HL-60/S4 treated with retinoic acid at 250 ng/mL for 4 days and 3 days (cell line): ENCODE measurements around the gene MYO5C.

ENCODE experiments used
- in situ Hi-C: fragments of 300-500 bp; cut with MboI; formaldehyde crosslinking; loops from 2 replicates; pipeline ENCODE4 v1.7.0; 2022; ENCODE audit warnings: low sequenced_read_pairs

The MYO5C gene

DNA sequence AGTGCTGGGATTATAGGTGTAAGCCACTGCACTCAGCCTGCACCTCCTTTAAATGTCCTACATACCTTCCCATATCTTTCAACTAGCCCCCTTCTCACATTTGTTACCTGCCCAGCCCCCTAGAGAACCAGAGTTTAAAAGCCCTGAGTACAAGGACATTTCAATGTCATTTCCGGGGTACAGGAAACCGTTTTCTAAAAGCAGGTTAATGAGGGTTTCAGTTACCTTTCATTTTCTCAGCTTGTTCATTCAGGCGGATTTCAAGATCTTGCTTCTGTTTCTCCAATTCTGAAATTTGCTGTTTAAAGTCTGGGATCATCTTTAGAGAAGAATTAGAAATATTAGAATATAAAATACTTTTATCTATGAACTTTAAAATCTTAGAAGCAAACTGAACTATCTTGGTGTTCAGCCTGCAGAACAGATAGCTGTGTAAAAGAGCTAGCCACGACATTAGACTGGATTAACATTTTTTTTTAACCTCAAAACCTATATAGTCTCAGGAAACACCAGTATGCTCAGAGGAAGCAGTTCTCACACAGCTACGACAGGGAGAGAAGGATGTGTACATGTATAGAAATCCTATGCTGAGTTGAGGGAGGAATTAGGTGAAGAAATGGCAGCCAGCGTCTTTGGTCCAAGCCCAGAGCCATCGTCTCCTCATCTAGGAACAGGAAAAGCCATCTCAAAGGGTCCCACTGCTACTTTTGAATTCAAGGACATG, 74.5 kb downstream of the MYO5C start:
- in situ Hi-C loops: no loop called here

DNA sequence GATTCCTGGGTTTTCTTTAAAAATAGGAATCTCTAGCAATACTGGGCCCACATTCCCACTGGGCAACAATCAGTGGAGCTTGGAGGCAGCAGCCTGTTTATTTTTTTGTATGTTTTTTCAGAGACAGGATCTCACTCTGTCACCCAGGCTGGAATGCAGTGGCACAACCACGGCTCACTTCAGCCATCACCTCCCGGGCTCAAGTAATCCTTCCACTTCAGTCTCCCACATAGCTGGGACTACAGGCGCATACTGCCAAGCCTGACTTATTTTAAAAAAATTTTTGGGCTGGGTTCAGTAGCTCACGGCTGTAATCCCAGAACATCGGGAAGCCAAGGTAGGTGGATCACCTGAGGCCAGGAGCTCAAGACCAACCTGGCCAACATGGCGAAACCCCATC, 75.4 kb downstream of the MYO5C start:
- in situ Hi-C loops: no loop called here

DNA sequence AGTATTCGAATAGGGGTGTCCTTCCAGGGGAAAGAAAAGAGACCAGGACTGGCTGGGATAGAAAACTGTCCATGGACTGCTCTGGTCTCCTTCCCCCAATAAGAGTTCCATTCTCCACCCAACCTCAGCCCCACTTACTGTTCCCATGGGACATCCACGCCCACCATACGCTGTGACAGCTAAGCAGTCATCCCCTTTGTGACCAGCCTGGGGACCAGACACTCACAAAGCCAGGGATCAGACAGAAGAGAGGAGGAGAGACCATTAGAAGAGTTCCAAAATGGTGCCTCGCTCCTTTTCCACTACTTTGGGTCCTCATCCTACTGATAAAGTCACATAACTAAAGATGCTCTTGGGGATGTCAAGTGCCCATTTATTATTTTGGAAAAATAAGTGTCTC, 76.8 kb downstream of the MYO5C start:
- in situ Hi-C loops: no loop called here

DNA sequence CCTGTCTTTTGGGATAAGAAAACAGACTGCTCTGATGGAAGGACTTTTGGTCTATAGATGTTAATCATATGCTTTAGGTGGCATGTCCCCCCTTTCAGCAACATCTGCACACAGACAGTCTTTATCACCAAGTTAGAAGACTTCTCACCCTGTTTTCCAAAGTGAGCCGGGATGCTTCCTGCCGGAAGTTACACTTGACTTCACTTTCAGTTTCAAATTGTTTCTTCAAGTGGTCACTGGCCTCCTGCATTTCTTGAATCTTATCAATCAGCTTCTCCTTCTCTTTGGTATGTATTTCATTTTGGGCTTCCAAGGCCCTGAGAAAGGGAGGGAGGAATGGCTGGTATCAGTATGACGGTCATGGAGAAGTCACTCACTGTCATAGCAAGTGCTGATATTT, 77.2 kb downstream of the MYO5C start:
- in situ Hi-C loops: no loop called here

DNA sequence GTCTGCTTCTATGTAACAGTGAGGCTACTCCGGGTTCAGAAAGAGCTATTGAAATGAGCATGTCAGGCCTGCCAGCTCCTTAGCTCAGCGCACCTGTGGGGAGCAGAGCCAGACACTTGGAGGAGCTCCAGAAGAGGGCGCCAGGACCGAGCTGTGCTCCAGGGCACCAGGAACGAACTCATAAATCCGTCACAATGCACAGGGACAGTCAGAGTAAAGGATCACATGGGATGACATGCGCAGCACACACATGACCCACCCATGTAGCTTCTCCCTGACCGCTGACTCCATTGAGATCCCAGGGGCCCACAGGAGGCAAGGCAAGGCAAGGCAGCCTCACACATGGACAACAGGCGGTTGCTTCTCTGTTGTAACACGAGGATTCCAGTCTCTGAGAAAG, 78.4 kb downstream of the MYO5C start:
- in situ Hi-C loops: no loop called here

DNA sequence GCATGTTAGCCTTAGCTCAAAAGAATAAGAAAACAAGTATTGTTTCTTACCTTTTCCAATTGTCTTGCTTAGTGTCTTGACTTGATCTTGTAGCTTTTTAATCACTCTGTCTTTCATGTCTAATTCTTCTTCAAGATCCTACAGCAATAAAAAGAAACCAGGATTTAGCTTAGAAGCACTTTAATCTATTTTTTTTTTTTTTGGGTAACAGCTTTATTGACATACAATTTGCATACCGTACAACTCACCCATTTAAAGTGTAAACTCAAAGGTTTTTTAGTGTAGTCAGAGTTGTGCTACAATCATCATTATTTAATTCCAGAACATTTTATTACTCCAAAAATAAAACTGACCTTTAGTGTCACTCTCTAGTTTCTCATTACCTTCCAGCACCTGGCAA, 81.1 kb downstream of the MYO5C start:
- in situ Hi-C loops: no loop called here

DNA sequence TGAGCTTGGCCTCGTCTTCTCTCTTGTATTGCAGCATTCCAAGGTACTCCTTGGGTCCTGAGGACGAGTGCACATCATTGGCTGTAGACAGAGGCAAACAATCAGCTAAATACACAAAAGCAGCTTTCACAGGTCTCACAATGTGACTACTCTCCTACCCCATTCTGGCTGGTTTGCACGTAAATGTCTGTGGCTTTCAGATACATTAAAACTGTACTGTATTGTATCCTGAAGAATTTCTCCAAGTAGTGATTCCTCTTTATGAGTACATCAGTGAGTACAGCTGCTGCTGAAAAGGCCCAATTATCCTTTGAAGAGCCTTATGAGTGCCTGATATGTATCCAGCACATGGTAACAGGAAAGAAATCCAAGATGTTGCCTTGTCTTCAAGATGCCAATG, 82.4 kb downstream of the MYO5C start:
- in situ Hi-C loops: no loop called here

DNA sequence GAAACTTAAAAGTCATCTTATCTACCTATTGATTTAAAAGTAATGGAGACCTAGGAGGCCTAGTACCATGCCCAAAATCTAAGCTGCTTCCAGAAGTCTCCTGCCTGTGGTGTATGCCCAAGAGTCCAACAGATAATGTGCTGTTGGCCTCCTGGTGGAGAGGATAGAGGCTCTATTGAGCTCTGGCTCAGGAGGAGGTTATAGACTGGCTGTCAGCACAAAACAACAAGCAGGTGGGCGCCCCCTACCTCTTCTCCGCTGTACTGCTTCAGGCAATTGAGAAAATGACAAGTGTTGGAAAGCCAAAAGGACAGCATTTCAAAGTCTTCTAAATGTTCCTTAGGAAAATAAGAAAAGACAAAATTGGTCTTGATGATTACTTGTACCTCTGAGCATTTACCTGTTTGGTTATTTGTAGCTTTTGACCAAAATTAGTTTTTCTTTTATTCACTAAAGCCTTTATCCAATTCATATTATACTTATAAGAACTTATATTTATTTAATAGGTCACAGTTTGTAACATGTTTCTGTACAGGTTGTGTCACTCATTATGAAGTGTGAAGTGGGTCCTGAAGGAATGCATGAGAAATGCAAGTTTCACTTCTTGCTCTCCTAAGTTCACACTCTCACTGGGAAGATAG, 87.2 kb downstream of the MYO5C start:
- in situ Hi-C loops: no loop called here

DNA sequence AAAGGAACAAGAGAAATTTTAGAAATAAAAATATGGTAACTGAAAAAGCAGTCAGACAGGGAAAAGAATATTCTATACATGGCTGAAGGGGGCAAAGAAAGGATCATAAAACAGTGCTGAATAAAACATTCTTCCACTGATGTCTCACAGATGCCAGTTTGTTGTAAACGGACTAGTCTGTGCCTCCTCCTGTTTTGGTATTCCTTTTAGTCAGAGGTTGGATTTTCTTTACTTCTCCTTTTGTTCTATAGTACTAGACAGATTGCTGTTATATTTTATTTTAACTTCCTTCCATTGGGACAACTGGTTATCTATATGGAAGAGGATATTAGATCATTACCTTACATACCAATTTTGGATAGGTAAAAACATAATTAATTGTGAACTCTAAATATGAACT, 88.4 kb downstream of the MYO5C start:
- in situ Hi-C loops: no loop called here

DNA sequence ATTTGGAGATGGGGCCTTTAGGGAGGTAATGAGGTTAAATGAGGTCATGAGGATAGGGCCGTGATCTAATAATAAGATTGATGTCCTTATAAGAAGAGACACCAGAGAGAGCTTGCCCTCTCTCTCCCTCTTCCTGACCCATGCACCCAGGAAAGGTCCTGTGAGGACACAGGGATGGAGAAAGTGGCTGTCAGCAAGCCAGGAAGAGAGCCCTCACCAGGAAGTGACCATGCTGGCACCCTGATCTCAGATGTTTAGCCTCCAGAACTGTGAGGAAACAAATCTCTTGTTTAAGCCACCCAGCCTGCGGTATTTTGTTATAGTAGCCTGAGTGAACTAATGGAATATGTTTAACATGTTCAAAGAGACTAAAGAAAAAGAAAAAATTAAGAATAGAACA, 89.2 kb downstream of the MYO5C start:
- in situ Hi-C loops: no loop called here

DNA sequence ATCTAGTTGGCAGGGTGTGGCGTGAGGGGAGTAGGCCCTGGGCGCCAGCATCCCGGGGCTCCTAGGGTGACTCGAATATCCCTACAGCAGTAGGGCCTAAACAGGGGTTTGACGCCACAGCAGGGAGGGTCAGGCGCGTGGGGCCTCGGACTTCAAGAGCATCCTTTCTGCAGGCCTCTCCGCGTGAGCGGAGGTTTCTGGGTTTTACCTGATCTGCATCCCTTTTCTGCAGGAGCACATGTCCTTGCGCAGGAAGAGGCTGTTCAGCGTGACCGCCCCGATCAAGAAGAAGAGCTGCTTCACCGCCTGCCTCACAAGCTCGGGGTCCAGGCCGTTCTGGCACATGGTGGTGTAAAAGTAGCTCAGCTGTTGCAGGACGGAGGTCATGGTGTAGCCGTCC, 90.9 kb downstream of the MYO5C start:
- in situ Hi-C loops: no loop called here

DNA sequence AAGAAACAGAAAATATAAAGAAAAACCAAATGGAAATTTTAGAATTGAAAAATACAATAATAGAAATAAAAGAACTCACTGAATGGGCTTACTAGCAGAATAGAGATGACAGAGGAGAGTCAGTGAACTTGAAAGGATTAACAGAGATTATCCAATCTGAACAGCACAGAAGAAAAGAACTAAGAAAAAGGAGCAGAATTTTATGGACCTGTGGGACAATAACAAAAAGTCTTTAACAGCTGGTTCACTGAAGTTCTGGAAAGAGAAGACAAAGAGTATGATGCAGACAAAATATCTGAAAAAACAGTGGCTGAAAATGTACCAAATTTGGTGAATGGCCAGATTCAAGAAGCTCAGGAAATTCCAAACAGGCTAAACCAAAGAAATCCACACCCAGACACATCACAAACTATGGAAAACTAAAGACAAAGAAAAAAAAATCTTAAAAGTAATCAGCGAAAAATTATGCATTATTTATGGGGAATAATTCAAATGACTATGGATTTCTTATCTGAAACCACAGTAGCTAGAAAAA, 94.7 kb downstream of the MYO5C start:
- in situ Hi-C loops: no loop called here

DNA sequence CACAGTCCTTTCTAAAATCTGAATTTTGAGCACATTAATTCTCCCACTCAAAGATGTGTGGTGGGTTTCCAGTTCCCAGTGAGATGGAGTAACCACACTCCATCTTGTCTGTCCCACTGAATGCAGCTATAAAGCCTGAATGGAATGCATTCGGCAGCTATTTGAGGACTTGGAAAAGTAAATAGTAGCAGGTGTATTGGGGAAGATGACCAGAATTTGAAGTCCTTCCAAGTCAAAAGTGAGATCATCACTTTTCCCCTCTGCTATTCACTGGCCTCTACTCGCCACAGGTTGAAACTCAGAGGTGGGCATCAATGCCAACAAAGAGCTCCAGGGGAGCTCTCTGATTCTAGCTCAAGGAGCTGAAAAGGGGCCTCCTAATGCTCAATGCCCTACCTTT, 96.3 kb downstream of the MYO5C start:
- in situ Hi-C loops: no loop called here

DNA sequence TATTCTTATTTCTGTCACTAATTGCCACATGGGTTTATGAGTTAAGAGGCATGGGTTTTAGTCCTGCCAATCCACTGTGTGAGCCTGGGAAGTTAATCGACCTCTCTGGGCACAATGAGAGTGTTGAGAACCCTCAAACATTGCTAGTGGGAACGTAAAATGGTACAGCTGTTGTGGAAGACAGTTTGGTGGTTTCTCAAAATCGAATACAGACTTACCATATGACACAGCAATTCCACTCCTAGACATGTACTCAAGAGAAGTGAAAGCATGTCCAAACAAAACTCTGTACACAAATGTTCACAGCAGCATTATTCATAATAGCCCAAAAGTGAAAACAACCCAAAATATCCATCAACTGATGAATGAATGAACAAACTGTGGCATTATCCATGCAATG, 98.7 kb downstream of the MYO5C start:
- in situ Hi-C loops: no loop called here

DNA sequence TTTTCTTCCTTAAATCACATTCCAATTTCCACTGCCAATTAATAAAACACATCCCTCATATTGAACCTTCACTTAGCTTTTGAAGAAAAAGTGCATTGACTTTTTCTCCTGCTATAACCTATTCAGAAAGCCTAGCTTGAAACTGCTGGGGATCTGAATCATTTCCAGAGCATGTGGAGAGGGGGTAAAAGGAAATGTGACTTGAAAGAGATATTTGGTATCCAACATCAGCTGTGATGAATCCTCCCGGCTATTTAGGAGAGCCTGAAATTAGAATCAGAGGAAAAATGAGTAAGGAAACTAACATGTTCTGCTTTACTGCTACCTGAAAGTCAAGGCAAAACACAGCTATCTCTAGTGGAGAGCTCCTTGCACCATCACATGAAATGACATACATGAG, 101.8 kb downstream of the MYO5C start:
- in situ Hi-C loops: no loop called here

DNA sequence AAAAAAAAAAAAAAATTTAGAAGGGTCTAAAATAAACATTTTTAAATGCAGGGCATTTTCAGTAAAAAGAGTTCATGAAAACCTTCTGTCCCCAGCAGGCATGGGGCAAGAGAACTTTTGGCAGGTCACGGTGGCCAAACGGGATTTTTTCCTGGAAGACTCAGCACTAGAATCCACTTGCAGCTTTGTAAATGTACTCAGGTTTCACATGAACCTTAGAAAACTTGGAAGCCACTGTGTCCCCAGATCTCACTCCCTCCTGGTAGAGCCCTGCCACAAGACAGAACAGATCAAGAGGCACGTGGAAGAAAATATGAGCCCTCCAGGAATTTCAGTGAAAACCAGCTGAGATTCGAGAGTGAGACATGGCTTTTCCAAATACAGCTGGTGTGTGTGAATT, 102.3 kb downstream of the MYO5C start:
- in situ Hi-C loops: no loop called here

DNA sequence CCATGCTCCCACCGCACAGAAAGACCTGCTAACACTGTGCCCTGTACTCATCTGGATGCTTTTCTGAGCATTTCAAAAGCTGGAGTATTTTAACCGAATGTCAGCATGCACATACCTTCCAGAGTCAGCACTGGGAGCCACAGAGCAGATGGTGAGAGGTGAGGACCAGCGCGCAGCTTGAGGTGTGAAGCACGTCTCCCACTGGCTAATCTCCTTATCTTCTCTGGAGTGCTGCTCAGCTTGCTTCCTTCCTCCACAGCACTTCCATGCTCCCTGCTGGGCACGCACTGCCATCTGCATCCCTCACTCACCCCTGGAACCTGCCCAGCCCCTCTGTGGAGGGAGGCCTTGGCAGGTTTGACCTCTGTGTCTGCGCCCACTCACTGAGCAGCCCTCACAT, 104.4 kb downstream of the MYO5C start, which contains the start of gene GNB5:
Gene GNB5, minus strand, starts transcription at position 186 of the 400 bp plus-strand sequence. CDS start 6,716 bp downstream, outside the sequence.
- in situ Hi-C loops: no loop called here

DNA sequence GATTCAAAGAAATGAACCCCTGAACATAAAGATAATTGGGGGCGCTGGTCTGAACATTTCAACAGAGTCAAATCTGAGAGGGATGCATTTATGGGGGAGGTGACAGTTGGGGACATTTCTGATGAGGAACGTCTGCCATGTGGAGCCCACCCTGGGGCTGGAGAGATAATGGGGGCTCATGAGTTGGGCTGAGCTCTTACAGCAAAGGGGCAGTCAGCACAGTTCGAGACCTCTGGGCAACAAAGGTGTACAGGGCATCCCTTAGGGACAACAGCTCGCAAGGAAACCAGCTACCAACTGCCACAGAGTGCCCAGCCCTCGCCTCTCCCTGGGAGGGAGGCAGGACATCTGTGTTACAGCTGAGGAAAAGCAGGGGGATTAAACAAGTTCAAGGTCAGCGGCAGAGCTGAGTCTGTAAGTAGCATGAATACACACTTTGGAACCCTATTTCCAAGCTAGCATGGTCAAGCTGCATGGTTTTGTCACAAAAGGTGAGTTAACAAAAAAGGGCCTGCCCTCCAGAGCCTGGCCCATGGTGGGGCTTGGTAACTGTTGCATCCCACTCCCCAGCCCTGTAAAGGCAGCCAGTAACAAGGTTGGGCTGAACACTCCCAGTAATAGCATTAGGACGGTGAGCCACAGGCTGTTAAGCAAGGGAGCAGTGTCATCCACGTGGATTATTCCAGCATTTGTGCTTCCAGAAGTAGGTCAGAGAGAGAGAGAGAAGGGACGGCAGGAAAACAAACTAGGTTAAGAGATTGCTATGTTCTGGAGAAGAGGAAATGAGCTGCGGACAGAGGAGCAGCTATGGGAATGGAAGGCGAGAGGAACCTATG, 108.7 kb downstream of the MYO5C start:
- in situ Hi-C loops: no loop called here

DNA sequence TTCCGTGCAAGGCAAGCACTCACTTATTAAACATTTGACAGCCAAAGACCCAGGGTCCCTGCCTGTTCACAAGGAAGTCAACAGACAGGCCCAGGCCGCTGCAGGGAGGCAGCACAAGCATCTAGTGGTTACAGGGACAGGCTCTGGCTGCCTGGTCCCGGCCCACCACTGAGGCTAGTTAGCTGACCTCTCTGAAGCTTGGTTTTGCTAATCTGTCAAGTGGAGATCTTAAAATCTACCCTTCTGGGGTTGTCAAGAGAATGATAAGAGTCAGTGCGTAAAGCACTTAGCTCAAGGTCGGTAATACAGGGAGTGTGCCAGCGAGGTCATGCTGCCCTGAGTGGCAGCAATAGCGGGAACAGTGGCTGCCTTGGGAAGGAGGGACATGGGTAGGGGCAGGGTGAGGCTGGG, 110.4 kb downstream of the MYO5C start:
- in situ Hi-C loops: no loop called here

DNA sequence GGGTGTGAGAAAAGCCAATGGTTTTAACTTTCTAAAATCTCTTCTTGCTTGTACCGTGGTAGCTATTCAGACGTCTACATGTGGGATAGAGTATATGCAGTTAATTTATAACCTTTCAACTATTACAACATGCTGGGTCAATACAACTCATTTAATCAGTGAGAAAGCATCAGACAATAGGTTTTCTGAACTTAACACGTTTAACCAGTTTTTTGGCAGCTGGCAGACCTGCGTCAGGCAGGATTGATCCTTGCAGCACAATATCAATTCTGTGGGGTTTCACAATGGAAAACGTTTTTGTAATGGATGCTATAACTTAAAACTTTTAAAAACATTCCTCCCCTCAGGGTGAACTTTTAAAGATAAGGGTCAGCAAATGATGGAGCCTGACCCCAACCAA, 110.9 kb downstream of the MYO5C start:
- in situ Hi-C loops: no loop called here

DNA sequence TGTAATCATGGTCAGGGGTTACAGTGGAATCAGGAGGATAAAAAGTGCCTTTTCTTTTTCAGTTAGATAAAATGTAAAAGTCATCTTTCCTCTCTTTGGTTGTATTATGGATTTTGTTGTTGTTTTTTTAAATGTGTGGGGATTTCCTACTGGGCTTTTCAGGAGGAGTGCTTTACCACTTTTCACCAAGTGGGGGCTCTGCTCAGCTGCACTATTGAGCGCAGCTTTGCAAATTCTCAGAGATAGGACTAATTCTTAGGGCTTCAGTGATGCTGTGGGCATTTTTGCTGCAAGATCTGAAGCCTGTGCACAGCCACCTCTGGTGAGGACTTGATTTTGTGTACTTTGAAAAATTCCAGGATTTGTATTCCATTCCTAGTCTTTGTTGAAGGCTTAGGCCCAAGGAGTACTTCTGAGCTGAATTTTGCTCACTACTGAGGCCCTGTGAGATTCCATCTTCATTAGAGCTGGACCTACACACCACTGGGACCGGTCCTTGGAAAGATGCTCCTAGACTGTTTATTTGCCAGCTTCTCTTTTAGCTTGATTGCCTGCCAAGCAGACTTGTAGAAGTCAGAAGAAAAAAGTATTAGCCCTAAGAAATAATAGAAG, 111.9 kb downstream of the MYO5C start:
- in situ Hi-C loops: no loop called here
